Endodermal cell (in vitro differentiated cells): ENCODE measurements around the gene ATP2B2. TPM values are rescaled to one million over a fixed set of nuclear protein-coding genes. Genes with fewer than 3 reads are reported as not detected.

ENCODE experiments used
- DNase-seq: peaks from one replicate; pipeline ENCODE4 v3.0.0-alpha.2; 2017
- H3K27ac ChIP-seq: 2 replicates; pipeline ENCODE4 v1.5.1; 2013; ENCODE audit warnings: mild to moderate bottlenecking, low read depth, low read length, moderate library complexity
- H3K27me3 ChIP-seq: 2 replicates; pipeline ENCODE4 v1.6.1; 2013; ENCODE audit warnings: mild to moderate bottlenecking, low read length, moderate library complexity; ENCODE audit not compliant: insufficient read depth, control insufficient read depth, poor library complexity, severe bottlenecking
- H3K36me3 ChIP-seq: 2 replicates; pipeline ENCODE4 v1.7.0; 2013; ENCODE audit warnings: mild to moderate bottlenecking, low read length, moderate library complexity; ENCODE audit not compliant: control insufficient read depth, insufficient read depth
- H3K4me1 ChIP-seq: one replicate; pipeline ENCODE4 v1.7.0; 2013; ENCODE audit warnings: low read length; ENCODE audit not compliant: control insufficient read depth, insufficient read depth
- H3K4me3 ChIP-seq: 2 replicates; pipeline ENCODE4 v1.5.1; 2013; ENCODE audit warnings: mild to moderate bottlenecking, low read length, moderate library complexity
- H3K9ac ChIP-seq: 2 replicates; pipeline ENCODE4 v1.6.1; 2013; ENCODE audit warnings: mild to moderate bottlenecking, low read length, moderate library complexity; ENCODE audit not compliant: poor library complexity, severe bottlenecking; ENCODE audit errors: extremely low read depth
- H3K9me3 ChIP-seq: 2 replicates; pipeline ENCODE4 v1.6.1; 2013; ENCODE audit warnings: mild to moderate bottlenecking, low read length, moderate library complexity; ENCODE audit not compliant: control insufficient read depth
- H3K27ac Mint-ChIP-seq: 2 replicates; pipeline ENCODE4 v1.8.0; 2020; ENCODE audit warnings: mixed read lengths
- H3K27me3 Mint-ChIP-seq: 2 replicates; pipeline ENCODE4 v1.8.0; 2021; ENCODE audit warnings: mild to moderate bottlenecking, mixed read lengths; ENCODE audit not compliant: insufficient read depth
- H3K36me3 Mint-ChIP-seq: 2 replicates; pipeline ENCODE4 v1.8.0; 2020; ENCODE audit warnings: low read depth, mixed read lengths
- H3K4me1 Mint-ChIP-seq: 2 replicates; pipeline ENCODE4 v1.8.0; 2020; ENCODE audit warnings: mixed read lengths
- H3K4me3 Mint-ChIP-seq: 2 replicates; pipeline ENCODE4 v1.8.0; 2020; ENCODE audit warnings: mild to moderate bottlenecking, moderate library complexity, mixed read lengths
- H3K9me3 Mint-ChIP-seq: 2 replicates; pipeline ENCODE4 v1.8.0; 2020; ENCODE audit warnings: mild to moderate bottlenecking, mixed read lengths
- WGBS, 2 experiments: methylation state at CpG; one replicate each; pipeline versions ENCODE4 v1.1.5 to v1.1.7; 2013; ENCODE audit warnings: missing lambda C conversion rate in 2 of 2, mixed read lengths in 1 of 2; ENCODE audit not compliant: insufficient coverage in 1 of 2, insufficient read length in 1 of 2; 5-methylcytosine and 5-hydroxymethylcytosine counted together
- total RNA-seq, 2 donors: library from RNA; stranded (reverse); fragmentation: NEBNext Ultra II Directional in 1 of 2; extraction: Animal tissue kit (Norgen Biotek cat#: 25700) in 1 of 2; gene quantifications; 2 replicates in 1 of 2; 3 replicates in 1 of 2; pipeline ENCODE4 v1.2.1, GENCODE V29; 2021
- TF ChIP-seq, protein P1 (sequence below): fragments of 200-600 bp; sonication (generic); conservative IDR thresholded peaks from 2 replicates; pipeline ENCODE4 v1.5.0; 2021; ENCODE audit warnings: antibody characterized with exemption, mild to moderate bottlenecking

Gene ATP2B2
- total RNA-seq, 2 donors from 2014 or later = 0.09 TPM; not detected in 1

DNA sequence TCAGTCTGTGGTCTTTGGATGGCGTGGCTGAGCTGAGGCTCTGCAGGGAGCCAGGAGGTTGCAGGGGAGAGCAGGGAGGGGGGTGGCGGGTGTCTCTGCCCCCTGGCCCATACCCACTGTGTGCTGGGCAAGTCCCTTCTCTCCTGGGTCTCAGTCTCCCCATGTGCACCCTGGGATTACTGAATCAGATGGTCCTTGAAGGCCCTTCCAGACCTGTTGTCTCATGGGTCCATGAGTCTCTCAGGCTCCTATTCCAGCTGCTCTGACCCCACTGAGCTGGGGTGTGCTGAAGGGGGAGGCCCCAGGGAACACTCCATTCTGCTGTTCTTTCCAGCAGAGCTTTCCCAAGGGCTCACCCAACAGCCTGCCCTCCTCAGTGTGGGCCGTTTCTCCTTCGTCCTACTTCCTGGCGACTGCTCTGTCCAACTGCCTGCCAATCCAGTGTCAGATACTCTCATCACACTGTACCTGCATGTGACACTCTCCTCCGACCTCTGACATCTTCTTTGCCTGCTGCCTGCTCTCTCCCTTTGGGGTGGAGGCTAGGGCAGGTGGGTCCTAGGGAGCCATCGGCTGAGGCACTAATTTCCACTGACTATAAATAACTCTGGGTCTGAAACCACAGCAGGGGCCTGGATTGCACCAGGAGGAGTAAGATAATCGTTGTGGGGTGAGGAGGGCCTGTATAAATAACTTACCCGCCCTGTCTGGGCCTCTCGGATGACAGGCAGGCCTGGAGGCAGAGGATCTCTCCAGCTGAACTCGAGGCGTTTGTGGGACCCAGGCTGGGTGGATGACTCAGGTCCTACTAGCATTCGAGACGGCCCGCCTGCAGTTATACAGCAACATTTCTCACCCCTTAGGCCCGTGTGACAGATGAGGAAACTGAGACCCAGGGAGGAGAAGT is 67.1 kb downstream of the ATP2B2 start:
- Mint-ChIP-seq H3K27me3 (no peaks in the 10 kb centered on the region), H3K27ac (no peak overlapping the region), H3K9me3 (no peaks in the 10 kb centered on the region), H3K36me3 (no peaks in the 10 kb centered on the region), H3K4me3 (no peak overlapping the region), H3K4me1 (no peaks in the 10 kb centered on the region)
- no peak overlapping the region for H3K9ac ChIP-seq
- H3K27me3 ChIP-seq = no peaks in the 10 kb centered on the region
- H3K4me1 ChIP-seq = no peaks in the 10 kb centered on the region
- H3K9me3 ChIP-seq = no peaks in the 10 kb centered on the region
- WGBS, 2 experiments = 88 to 92% methylated on average over 7 to 16 of the region's 16 CpGs
- H3K4me3 ChIP-seq = no peak overlapping the region
- DNase-seq = no peak
- H3K27ac ChIP-seq = no peak overlapping the region
- no peaks in the 10 kb centered on the region for H3K36me3 ChIP-seq
- TF ChIP-seq, protein P1, sequence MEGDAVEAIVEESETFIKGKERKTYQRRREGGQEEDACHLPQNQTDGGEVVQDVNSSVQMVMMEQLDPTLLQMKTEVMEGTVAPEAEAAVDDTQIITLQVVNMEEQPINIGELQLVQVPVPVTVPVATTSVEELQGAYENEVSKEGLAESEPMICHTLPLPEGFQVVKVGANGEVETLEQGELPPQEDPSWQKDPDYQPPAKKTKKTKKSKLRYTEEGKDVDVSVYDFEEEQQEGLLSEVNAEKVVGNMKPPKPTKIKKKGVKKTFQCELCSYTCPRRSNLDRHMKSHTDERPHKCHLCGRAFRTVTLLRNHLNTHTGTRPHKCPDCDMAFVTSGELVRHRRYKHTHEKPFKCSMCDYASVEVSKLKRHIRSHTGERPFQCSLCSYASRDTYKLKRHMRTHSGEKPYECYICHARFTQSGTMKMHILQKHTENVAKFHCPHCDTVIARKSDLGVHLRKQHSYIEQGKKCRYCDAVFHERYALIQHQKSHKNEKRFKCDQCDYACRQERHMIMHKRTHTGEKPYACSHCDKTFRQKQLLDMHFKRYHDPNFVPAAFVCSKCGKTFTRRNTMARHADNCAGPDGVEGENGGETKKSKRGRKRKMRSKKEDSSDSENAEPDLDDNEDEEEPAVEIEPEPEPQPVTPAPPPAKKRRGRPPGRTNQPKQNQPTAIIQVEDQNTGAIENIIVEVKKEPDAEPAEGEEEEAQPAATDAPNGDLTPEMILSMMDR = no peak

DNA sequence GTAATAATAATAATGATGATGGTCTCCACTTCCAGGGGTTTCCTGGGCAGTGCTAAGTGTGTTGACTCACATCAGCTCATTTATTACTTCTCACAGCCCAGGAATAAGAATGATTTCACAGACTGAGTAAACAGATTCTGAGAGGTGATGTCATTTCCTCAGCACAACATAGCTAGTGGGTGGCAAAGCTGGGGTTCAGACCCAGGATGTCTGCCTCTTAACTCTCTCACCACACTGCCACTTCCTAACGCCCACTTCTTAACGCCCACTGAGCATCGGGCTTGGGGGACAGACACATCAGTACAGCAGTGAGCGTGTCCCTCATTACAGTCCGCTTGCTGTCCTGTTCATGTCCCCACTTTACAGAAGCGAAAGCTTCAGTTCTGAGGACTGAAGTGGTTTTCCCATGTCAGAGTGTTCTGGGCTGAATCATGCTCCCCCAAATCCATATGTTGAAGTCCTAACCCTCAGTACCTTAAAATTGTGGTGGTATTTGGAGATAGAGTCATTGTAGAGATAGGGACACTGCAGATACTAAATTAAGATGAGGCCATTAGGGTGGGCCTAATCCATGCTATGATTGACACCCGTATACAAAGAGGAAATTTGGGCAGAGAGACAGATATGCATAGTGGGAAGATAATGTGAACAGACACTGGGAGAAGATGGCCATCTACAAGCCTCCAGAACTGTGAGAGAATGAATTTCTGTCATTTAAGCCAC is 68.0 kb downstream of the ATP2B2 start:
- Mint-ChIP-seq H3K36me3 (no peaks in the 10 kb centered on the region), H3K27ac (no peak overlapping the region), H3K27me3 (no peaks in the 10 kb centered on the region), H3K4me1 (no peaks in the 10 kb centered on the region), H3K4me3 (no peak overlapping the region), H3K9me3 (no peaks in the 10 kb centered on the region)
- H3K4me3 ChIP-seq = no peak overlapping the region
- TF ChIP-seq, protein P1 = no peak
- H3K4me1 ChIP-seq = no peaks in the 10 kb centered on the region
- no peaks in the 10 kb centered on the region for H3K36me3 ChIP-seq
- 77 to 100% methylated on average over 6 to 7 of the region's 7 CpGs for WGBS, 2 experiments
- no peak overlapping the region for H3K9ac ChIP-seq
- no peak overlapping the region for H3K27ac ChIP-seq
- no peak for DNase-seq
- H3K27me3 ChIP-seq = no peaks in the 10 kb centered on the region
- no peaks in the 10 kb centered on the region for H3K9me3 ChIP-seq

DNA sequence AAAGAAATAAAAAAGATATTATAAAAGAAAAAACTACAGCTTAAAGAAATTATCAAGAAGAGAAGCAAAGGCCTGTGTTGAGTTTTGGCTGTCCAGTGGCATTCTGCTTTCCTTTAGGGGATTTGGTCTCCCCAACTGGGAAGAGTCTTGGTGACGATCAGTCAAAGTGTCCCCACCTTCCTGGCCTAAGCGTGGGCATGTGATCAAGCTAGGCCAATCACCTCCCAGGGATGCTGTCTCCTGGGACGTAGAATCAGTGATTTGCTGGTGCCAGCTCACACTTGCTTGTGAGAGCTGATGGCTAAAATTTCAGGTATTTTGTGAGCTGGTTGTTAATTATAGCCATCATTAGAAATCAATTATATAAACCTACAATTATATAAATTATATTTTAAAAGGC is 69.5 kb downstream of the ATP2B2 start:
- no peak overlapping the region for H3K4me3 ChIP-seq
- H3K27ac Mint-ChIP-seq = no peak overlapping the region
- no peaks in the 10 kb centered on the region for H3K36me3 Mint-ChIP-seq
- no peak overlapping the region for H3K27ac ChIP-seq
- H3K4me1 Mint-ChIP-seq = no peaks in the 10 kb centered on the region
- H3K4me1 ChIP-seq = no peaks in the 10 kb centered on the region
- no peaks in the 10 kb centered on the region for H3K9me3 Mint-ChIP-seq
- H3K27me3 Mint-ChIP-seq = no peaks in the 10 kb centered on the region
- WGBS, 2 experiments = 91 to 95% methylated on average over 2 to 3 of the region's 3 CpGs
- H3K4me3 Mint-ChIP-seq = no peak overlapping the region
- no peak for DNase-seq
- H3K36me3 ChIP-seq = no peaks in the 10 kb centered on the region
- H3K27me3 ChIP-seq = no peaks in the 10 kb centered on the region
- TF ChIP-seq, protein P1 = no peak
- H3K9me3 ChIP-seq = no peaks in the 10 kb centered on the region
- no peak overlapping the region for H3K9ac ChIP-seq
